NCI-H1092 (cell line): ENCODE results near the gene STAT5A.
"Not testable (repeated sequence)": the region's sequence is repeated elsewhere in the genome, so short reads cannot be mapped to it uniquely, and the experiment has no call there.

Source experiments
- DNase-seq: peaks from one replicate; lab custom pipeline; 2025; lab: John Stamatoyannopoulos, UW

Gene STAT5A

DNA sequence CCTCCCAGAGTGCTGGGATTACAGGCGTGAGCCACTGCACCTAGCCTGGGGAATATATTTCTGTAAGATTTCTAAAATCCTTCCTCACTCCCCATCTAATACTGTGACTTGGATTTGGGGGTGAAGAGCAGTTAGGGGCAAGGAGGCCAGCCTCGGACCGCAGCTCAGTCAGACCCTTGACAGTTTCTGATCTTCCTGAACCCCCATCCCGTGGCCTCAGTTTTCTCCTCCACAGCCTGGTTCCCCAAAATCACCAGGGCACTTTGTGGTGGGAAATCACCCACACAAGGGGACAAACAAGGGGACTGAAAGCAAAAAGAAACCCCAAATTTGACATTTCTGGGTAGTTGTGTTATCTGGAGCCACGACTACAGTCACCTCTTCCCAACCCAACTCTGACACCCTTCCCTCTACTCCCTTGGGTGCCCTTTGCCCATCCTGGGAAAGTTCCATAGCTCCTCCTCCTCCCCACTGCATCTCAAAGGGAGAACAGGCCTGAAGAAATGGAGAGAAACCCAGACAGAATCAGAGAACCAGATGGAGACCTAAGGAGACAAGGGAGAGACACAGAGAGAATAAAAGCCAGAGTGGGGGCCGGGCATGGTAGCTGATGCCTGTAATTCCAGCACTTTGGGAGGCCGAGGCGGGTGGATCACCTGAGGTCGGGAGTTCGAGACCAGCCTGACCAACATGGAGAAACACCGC, 2.8 kb upstream of the STAT5A start:
- DNase-seq, result no peak

GRCh38 chr17:42286411-42287221, 1.7 kb upstream of the STAT5A start:
- DNase-seq, result no peak

- DNase-seq, result no peak
Measured at GRCh38 chr17:42287305-42287976, 857 bp upstream of the STAT5A start.

DNA sequence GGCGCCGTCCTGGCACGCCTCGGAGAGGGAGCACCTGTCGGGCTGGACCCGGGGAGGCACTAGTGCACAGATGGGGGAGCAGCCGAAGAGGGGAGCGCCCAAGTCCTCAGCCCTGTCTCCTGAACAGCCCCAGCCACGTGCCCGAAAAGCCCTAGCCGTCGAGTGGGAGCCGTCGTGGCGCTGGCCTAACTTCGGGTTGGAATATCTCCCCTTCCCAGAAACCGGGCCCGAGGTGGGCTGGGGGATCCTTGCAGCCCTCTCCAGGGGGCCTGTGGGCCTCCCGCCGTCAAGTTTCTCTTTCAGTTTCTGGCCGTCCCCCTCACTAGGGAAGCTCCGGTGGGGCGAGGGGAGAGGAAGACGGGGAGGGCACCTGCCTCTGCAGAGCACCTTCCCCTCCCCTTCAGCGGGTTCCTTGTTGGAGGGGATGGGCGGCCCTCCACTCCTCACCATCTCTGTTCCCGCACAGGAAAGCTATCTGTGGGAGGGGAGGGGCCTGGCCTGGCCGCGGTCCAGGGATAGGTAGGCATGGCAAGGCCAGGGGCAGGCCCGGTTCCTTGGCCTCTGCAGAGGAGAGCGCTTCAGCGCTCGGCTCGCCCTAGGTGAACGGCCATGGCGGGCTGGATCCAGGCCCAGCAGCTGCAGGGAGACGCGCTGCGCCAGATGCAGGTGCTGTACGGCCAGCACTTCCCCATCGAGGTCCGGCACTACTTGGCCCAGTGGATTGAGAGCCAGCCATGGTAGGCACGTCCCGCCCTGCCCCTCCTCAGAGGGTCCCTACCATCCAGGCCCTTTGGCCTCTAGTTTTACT, 709 bp downstream of the STAT5A start:
- no peak for DNase-seq

GRCh38 chr17:42289611-42290181, 1.4 kb downstream of the STAT5A start:
- no peak for DNase-seq

DNA sequence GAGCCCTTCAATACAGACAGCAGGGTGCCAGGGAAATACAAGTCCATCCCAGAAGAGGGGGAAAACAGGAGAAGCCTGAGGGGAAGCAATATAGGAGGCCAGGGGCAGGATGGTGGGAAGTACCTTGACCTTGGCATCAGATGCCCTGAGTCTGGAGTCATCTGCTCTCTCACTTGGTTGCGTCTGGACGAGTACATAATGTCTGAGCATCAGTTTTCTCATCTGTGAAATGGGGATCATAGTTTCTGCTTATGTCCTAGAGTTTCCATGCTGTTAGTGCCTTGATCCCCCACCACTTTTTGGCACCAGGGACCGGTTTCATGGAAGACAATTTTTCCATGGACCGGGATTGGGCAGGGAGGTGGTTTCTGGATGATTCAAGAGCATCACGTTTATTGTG, 2.3 kb downstream of the STAT5A start:
- no peak for DNase-seq

GRCh38 chr17:42291129-42291528, 2.8 kb downstream of the STAT5A start:
- no peak for DNase-seq

- DNase-seq, result no peak
Measured at GRCh38 chr17:42294469-42295398, 6.4 kb downstream of the STAT5A start.

DNA sequence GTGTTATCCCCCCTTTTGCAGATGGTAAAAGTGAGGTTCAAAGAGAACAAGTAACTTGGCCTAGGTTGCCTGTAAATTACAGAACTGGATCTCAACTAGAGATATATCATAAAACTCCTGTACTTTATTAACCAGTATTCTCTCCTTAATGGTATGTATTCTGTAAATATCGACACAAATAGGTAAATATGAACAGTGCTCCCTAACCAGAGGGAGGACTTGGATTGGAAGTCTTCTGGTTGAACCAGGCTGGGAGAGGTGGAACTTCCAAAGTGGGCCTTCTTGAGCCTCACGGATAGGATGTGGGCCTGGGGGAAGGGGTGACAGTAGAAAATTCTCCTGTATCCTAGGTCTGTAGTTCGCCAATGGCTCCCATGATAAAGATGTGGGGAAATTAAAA, 7.7 kb downstream of the STAT5A start:
- DNase-seq, result no peak

DNA sequence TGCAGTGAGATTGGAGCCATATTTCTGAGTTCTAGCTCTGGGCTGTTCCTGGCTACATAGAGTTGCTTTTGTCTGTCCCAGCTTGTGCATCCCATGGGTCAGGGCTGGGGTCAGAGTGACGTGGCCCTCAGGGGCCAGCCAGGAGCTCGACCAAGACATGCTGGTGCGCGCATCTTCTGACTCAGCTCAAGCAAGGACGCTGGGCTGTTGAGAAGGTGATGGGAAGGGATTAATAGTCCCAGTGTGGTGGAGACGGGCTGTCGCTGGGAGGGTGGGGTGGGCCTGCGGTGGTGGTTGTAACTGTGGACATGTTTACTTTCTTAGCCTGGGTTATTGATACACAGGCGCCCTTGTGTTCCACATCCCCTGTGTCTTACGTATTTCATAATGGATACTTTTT, 9.5 kb downstream of the STAT5A start:
- not testable (repeated sequence) for DNase-seq

- DNase-seq, result not testable (repeated sequence)
Measured at GRCh38 chr17:42299361-42299760, 11.1 kb downstream of the STAT5A start.

- DNase-seq, result not testable (repeated sequence)
Measured at GRCh38 chr17:42299913-42300312, 11.6 kb downstream of the STAT5A start.

DNA sequence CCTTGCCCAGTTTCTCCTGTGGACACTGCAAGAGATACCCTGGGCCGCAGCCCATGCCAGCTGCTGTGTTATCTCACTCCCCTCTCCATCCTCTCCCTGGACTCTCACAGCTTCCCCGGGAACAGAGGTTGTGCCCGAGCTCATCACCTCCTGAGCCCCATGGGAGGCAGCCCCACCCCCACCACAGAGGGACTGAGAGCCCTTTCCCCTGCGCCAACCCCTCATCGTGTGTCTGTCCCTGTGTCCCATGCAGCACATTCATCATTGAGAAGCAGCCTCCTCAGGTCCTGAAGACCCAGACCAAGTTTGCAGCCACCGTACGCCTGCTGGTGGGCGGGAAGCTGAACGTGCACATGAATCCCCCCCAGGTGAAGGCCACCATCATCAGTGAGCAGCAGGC, 12.7 kb downstream of the STAT5A start:
- no peak for DNase-seq

GRCh38 chr17:42303694-42304093, 15.4 kb downstream of the STAT5A start:
- DNase-seq, result no peak

GRCh38 chr17:42304187-42305030, 16.1 kb downstream of the STAT5A start:
- no peak for DNase-seq

GRCh38 chr17:42305031-42305330, 16.7 kb downstream of the STAT5A start:
- DNase-seq, result not testable (repeated sequence)

- DNase-seq, result no peak
Measured at GRCh38 chr17:42305543-42306384, 17.5 kb downstream of the STAT5A start.

- no peak for DNase-seq
Measured at GRCh38 chr17:42306385-42306667, 18.0 kb downstream of the STAT5A start.

- DNase-seq, result no peak
Measured at GRCh38 chr17:42307362-42307927, 19.1 kb downstream of the STAT5A start.
